WTC11 (cell line): ENCODE results near the gene ZNF841. TPM values are rescaled to one million over a fixed set of nuclear protein-coding genes. Genes with fewer than 3 reads are reported as not detected.

Source experiments
- total RNA-seq: library from RNA; stranded (reverse); gene quantifications from 3 replicates; pipeline ENCODE4 v1.2.3, GENCODE V29; 2021
- TF ChIP-seq, protein P1 (sequence below): sonication (generic); formaldehyde crosslinking; IDR thresholded peaks from 2 replicates; pipeline ENCODE4 v1.8.1; 2023; ENCODE audit warnings: mild to moderate bottlenecking, missing genetic modification reagents, borderline replicate concordance

Gene ZNF841
- total RNA-seq, 1 experiment from 2014 or later = 27.9 TPM

DNA sequence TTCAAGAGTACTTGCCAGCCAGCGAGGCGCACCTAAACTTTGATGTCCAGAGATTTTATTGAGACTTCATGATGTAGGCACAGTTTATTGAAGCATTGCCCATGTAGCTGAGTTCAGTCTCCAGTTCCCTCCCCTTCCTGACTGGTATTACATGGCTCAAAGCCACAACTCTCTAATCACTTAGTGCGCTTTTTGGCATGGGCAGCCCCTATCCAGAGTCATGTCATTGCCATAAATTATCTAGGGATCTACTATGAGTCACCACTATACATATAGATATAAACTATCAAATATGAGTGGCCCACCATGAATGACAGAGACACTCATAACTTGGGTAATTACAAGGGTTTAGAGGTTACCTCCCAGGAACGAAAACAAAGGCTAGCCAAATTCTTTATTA is 75.1 kb downstream of the ZNF841 start (continued):
- TF ChIP-seq, protein P1, sequence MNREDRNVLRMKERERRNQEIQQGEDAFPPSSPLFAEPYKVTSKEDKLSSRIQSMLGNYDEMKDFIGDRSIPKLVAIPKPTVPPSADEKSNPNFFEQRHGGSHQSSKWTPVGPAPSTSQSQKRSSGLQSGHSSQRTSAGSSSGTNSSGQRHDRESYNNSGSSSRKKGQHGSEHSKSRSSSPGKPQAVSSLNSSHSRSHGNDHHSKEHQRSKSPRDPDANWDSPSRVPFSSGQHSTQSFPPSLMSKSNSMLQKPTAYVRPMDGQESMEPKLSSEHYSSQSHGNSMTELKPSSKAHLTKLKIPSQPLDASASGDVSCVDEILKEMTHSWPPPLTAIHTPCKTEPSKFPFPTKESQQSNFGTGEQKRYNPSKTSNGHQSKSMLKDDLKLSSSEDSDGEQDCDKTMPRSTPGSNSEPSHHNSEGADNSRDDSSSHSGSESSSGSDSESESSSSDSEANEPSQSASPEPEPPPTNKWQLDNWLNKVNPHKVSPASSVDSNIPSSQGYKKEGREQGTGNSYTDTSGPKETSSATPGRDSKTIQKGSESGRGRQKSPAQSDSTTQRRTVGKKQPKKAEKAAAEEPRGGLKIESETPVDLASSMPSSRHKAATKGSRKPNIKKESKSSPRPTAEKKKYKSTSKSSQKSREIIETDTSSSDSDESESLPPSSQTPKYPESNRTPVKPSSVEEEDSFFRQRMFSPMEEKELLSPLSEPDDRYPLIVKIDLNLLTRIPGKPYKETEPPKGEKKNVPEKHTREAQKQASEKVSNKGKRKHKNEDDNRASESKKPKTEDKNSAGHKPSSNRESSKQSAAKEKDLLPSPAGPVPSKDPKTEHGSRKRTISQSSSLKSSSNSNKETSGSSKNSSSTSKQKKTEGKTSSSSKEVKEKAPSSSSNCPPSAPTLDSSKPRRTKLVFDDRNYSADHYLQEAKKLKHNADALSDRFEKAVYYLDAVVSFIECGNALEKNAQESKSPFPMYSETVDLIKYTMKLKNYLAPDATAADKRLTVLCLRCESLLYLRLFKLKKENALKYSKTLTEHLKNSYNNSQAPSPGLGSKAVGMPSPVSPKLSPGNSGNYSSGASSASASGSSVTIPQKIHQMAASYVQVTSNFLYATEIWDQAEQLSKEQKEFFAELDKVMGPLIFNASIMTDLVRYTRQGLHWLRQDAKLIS (CRISPR knock-in tag) = no peak

Other genes starting within 250 kb of the ZNF841 start
- 41.0 to 45.2 TPM (median 41.5 TPM) in 3 replicates for gene ZNF577, start 207.8 kb downstream of the ZNF841 start, total RNA-seq
- 55.6 to 64.7 TPM (median 56.0 TPM) in 3 replicates for gene ZNF649, start 190.7 kb downstream of the ZNF841 start, total RNA-seq
- gene ZNF613, start 168.3 kb downstream of the ZNF841 start, total RNA-seq = 11.5 to 16.5 TPM (median 13.7 TPM) in 3 replicates
- gene ZNF350, start 108.9 kb downstream of the ZNF841 start, total RNA-seq = 5.5 to 8.1 TPM (median 6.9 TPM) in 3 replicates
- gene ZNF615, start 87.6 kb downstream of the ZNF841 start, total RNA-seq = 9.7 to 12.6 TPM (median 11.9 TPM) in 3 replicates
- gene ZNF614, start 67.4 kb downstream of the ZNF841 start, total RNA-seq = 14.6 to 19.5 TPM (median 16.5 TPM) in 3 replicates
- gene ZNF432, start 46.9 kb downstream of the ZNF841 start, total RNA-seq = 8.4 to 10.3 TPM (median 8.9 TPM) in 3 replicates
- gene ZNF616, start 44.2 kb upstream of the ZNF841 start, total RNA-seq = 27.2 to 34.6 TPM (median 28.8 TPM) in 3 replicates
- gene ZNF836, start 75.9 kb upstream of the ZNF841 start, total RNA-seq = 20.3 to 28.8 TPM (median 22.8 TPM) in 3 replicates
- gene PPP2R1A, start 94.3 kb upstream of the ZNF841 start, total RNA-seq = 505 to 507 TPM (median 506 TPM) in 3 replicates
- gene ZNF766, start 173.8 kb upstream of the ZNF841 start, total RNA-seq = 30.4 to 32.9 TPM (median 31.4 TPM) in 3 replicates
- gene ZNF480, start 201.4 kb upstream of the ZNF841 start, total RNA-seq = 26.4 to 36.0 TPM (median 31.3 TPM) in 3 replicates
- gene ZNF610, start 240.5 kb upstream of the ZNF841 start, total RNA-seq = 4.4 to 8.5 TPM (median 6.6 TPM) in 3 replicates